MCF 10A (cell line): ENCODE results near the gene GPR153. TPM values are rescaled to one million over a fixed set of nuclear protein-coding genes. Genes with fewer than 3 reads are reported as not detected.

ENCODE experiments used
- BruUV-seq: library from RNA; stranded (reverse); fragments of 400-500 nt; replicated peaks from 2 replicates; lab custom pipeline; 2021; lab: Mats Ljungman, UMichigan
- CTCF ChIA-PET: fragments of 300-600 bp; sonication (Branson Sonifier 250); formaldehyde crosslinking; extraction: SDS; loops from one replicate; lab custom pipeline; 2021; ENCODE audit warnings: antibody characterized with exemption, inconsistent platforms; lab: Yijun Ruan, JAX
- POLR2A ChIA-PET: fragments of 300-600, 350-650 bp; sonication (Branson Sonifier 250); formaldehyde crosslinking; extraction: SDS; loops from one replicate; lab custom pipeline; 2020; ENCODE audit warnings: antibody characterized with exemption, inconsistent platforms; lab: Yijun Ruan, JAX
- DNase-seq: peaks from one replicate; pipeline ENCODE4 v3.0.0-alpha.2; 2018; ENCODE audit not compliant: unreplicated experiment
- H3K27ac Mint-ChIP-seq: one replicate; pipeline ENCODE4 v1.8.0; 2022; ENCODE audit warnings: mild to moderate bottlenecking, low read depth, mixed read lengths; ENCODE audit not compliant: unreplicated experiment
- H3K27me3 Mint-ChIP-seq: one replicate; pipeline ENCODE4 v1.8.0; 2022; ENCODE audit warnings: mixed read lengths; ENCODE audit not compliant: insufficient read depth, unreplicated experiment
- H3K36me3 Mint-ChIP-seq: one replicate; pipeline ENCODE4 v1.8.0; 2022; ENCODE audit warnings: mild to moderate bottlenecking, moderate library complexity, mixed read lengths; ENCODE audit not compliant: insufficient read depth, unreplicated experiment
- H3K4me1 Mint-ChIP-seq: one replicate; pipeline ENCODE4 v1.8.0; 2022; ENCODE audit warnings: mixed read lengths; ENCODE audit not compliant: insufficient read depth, unreplicated experiment
- H3K4me3 Mint-ChIP-seq: one replicate; pipeline ENCODE4 v1.8.0; 2022; ENCODE audit warnings: mild to moderate bottlenecking, moderate library complexity, mixed read lengths; ENCODE audit not compliant: unreplicated experiment
- H3K9me3 Mint-ChIP-seq: one replicate; pipeline ENCODE4 v1.8.0; 2022; ENCODE audit warnings: mixed read lengths; ENCODE audit not compliant: unreplicated experiment
- intact Hi-C: fragments of 100-400 bp; cut with micrococcal nuclease; formaldehyde crosslinking; loops from 2 replicates; pipeline ENCODE4 v1.14.1; 2022
- total RNA-seq: library from RNA; stranded (reverse); gene quantifications from 2 replicates; pipeline ENCODE4 v1.2.3, GENCODE V29; 2022
- TF ChIP-seq, protein P1 (sequence below): fragments of 200-600 bp; IDR thresholded peaks from one replicate; pipeline ENCODE4 v1.8.0; 2022; ENCODE audit warnings: antibody characterized with exemption, mild to moderate bottlenecking; ENCODE audit not compliant: unreplicated experiment

Gene GPR153
- total RNA-seq, 1 experiment from 2014 or later: 5.0 TPM

DNA sequence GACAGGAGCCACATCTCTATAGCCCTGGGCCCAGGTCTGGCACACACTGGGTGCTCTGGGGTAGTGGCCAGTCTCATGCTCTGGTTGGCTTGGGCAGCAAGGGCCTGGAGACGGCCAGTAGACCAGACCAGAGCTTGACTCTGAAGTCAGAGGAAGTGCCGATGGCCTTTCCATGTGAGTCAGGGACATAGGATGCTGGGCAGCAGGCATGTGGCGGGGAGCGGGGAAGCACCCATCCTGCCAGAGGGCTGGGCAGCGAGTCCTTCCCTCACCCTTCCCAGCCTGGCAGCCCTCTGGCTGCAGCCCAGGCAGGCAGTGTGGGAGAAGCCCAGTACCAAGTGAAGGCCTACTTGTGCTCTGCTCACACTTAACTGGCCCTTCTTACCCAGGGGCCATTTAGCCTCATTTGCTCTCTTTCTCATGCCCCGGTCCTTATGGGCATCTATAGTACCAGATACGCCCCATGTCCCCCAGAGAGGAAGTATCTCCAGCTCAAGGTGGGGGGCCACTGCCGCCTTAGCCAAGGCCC lies 3.3 kb downstream of the GPR153 start:
- TF ChIP-seq, protein P1, sequence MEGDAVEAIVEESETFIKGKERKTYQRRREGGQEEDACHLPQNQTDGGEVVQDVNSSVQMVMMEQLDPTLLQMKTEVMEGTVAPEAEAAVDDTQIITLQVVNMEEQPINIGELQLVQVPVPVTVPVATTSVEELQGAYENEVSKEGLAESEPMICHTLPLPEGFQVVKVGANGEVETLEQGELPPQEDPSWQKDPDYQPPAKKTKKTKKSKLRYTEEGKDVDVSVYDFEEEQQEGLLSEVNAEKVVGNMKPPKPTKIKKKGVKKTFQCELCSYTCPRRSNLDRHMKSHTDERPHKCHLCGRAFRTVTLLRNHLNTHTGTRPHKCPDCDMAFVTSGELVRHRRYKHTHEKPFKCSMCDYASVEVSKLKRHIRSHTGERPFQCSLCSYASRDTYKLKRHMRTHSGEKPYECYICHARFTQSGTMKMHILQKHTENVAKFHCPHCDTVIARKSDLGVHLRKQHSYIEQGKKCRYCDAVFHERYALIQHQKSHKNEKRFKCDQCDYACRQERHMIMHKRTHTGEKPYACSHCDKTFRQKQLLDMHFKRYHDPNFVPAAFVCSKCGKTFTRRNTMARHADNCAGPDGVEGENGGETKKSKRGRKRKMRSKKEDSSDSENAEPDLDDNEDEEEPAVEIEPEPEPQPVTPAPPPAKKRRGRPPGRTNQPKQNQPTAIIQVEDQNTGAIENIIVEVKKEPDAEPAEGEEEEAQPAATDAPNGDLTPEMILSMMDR: no peak
- POLR2A ChIA-PET: interaction anchor here (0.6 kb wide), 1 partner anchor 509 kb away, joined by 3 read pairs; no protein-coding TSS in a partner anchor
- CTCF ChIA-PET: interaction anchor here (0.6 to 5.8 kb wide), 4 partner anchors 9 to 49 kb away, joined by 3 to 52 read pairs (median 3); no protein-coding TSS in a partner anchor
- no peaks in the 10 kb centered on the region for H3K9me3 Mint-ChIP-seq
- DNase-seq: no peak
- no peak overlapping the region for H3K4me3 Mint-ChIP-seq
- H3K27me3 Mint-ChIP-seq: no peaks in the 10 kb centered on the region
- BruUV-seq: no TSS peak
- no peaks in the 10 kb centered on the region for H3K36me3 Mint-ChIP-seq
- H3K4me1 Mint-ChIP-seq: peaks cover 12% of the 10 kb centered on the region
- intact Hi-C loops: no loop called here
- no peak overlapping the region for H3K27ac Mint-ChIP-seq

DNA sequence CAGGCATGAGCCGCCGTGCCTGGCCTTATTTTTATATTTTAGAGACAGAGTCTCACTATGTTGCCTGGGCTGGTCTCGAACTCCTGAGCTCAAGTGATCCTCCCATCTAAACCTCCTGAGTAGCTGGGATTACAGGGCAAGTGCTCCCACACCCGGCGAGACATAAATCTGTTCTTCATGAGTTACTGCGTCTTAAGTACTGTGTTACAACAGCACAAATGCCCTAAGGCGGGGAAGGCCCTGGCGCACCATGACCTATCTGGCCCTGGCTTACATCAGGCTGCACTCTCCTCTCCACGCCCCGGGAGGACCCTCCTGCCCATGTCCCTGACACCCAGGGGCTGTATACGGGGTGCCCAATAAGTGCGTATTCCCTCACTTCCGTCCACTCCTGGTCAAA lies 4.3 kb downstream of the GPR153 start:
- ChIA-PET CTCF (interaction anchor here (1.0 to 5.8 kb wide), 4 partner anchors 8 to 148 kb away, joined by 3 to 52 read pairs (median 3); no protein-coding TSS in a partner anchor), POLR2A (no interaction called here)
- no TSS peak for BruUV-seq
- no peak overlapping the region for H3K4me3 Mint-ChIP-seq
- TF ChIP-seq, protein P1: no peak
- no peak overlapping the region for H3K27ac Mint-ChIP-seq
- DNase-seq: no peak
- H3K9me3 Mint-ChIP-seq: no peaks in the 10 kb centered on the region
- peaks cover 12% of the 10 kb centered on the region for H3K4me1 Mint-ChIP-seq
- H3K27me3 Mint-ChIP-seq: no peaks in the 10 kb centered on the region
- intact Hi-C loops: no loop called here
- H3K36me3 Mint-ChIP-seq: no peaks in the 10 kb centered on the region

DNA sequence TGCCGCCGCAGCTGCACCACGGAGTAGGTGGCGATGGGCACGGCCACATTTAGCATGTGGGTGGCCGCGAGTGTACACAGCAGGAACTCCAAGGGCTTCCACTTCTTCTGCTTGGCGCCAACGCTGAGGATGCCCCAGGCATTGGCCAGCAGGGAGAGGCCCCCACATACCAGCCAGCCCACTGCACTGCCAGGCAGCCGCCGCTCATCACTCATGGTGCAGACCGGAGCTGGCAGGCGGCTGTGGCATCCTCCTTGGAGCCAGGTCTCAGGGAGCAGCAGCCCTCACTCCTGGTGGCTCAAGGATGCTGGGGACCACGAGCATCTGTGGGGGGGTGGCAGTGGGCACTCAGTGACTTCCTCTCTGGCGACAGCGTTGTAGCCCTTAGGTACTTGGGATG lies 6.2 kb downstream of the GPR153 start:
- no peaks in the 10 kb centered on the region for H3K27me3 Mint-ChIP-seq
- intact Hi-C loops: no loop called here
- peaks cover 11% of the 10 kb centered on the region for H3K4me1 Mint-ChIP-seq
- POLR2A ChIA-PET: no interaction called here
- H3K27ac Mint-ChIP-seq: no peak overlapping the region
- H3K36me3 Mint-ChIP-seq: no peaks in the 10 kb centered on the region
- BruUV-seq: no TSS peak
- no peak for DNase-seq
- no peaks in the 10 kb centered on the region for H3K9me3 Mint-ChIP-seq
- TF ChIP-seq, protein P1: no peak
- H3K4me3 Mint-ChIP-seq: no peak overlapping the region
- CTCF ChIA-PET: interaction anchor here (0.7 to 5.8 kb wide), 2 partner anchors 9 to 230 kb away, joined by 4 to 52 read pairs; no protein-coding TSS in a partner anchor

DNA sequence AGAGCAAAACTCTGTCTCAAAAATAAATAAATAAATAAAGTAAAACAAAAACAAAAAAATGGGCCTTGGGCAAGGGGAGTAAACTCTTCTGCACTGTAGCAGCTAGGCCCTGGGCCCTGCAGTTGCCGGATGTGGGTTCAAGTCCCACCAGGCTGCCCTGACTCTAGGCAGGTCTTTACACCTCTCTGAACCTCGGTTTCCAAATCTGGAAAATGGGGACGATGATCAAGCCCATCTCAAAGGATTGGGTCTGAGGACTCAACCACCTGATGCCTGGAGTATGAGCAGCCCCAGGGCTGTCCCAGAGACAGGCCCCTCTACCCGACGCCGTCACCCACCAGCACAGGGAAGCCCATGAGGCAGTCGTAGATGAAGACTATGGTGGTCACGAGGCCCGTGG lies 7.5 kb downstream of the GPR153 start:
- TF ChIP-seq, protein P1: no peak
- DNase-seq: no peak
- H3K4me1 Mint-ChIP-seq: no peaks in the 10 kb centered on the region
- H3K4me3 Mint-ChIP-seq: no peak overlapping the region
- no peaks in the 10 kb centered on the region for H3K36me3 Mint-ChIP-seq
- BruUV-seq: no TSS peak
- H3K27ac Mint-ChIP-seq: no peak overlapping the region
- intact Hi-C loops: no loop called here
- no peaks in the 10 kb centered on the region for H3K9me3 Mint-ChIP-seq
- CTCF ChIA-PET: interaction anchor here (0.6 kb wide), 1 partner anchor 68 kb away, joined by 4 read pairs; no protein-coding TSS in a partner anchor
- H3K27me3 Mint-ChIP-seq: no peaks in the 10 kb centered on the region
- POLR2A ChIA-PET: no interaction called here
